Activated CD8-positive, alpha-beta T cell treated with anti-CD3 and anti-CD28 coated beads, Interleukin-2, amount 10 ng/mL, durations not matched to agents 7 days and 5 days (primary cell): ENCODE measurements around the gene PSMC4. TPM values are rescaled to one million over a fixed set of nuclear protein-coding genes. Genes with fewer than 3 reads are reported as not detected.

Source experiments
- ATAC-seq: fragments of 150-1000 bp; cut with Tn5 transposase; one replicate; pipeline ENCODE4 v1.10.0; 2021; ENCODE audit warnings: moderate library complexity
- CTCF ChIA-PET: fragments of 350-600 bp; sonication (Branson Sonifier 250); formaldehyde crosslinking; loops from one replicate; lab custom pipeline; 2021; ENCODE audit warnings: antibody characterized with exemption; lab: Charles Lee
- POLR2A ChIA-PET: fragments of 350-600 bp; sonication (Branson Sonifier 250); formaldehyde crosslinking; loops from one replicate; lab custom pipeline; 2021; ENCODE audit warnings: antibody characterized with exemption; lab: Charles Lee
- DNase-seq: peaks from one replicate; pipeline ENCODE4 v3.0.0-alpha.2; 2020
- H3K27ac Mint-ChIP-seq: one replicate; pipeline ENCODE4 v1.8.0; 2021; ENCODE audit warnings: mild to moderate bottlenecking, mixed read lengths
- H3K27me3 Mint-ChIP-seq: one replicate; pipeline ENCODE4 v1.8.0; 2021; ENCODE audit warnings: low read depth, mixed read lengths
- H3K36me3 Mint-ChIP-seq: one replicate; pipeline ENCODE4 v1.8.0; 2021; ENCODE audit warnings: low read depth, mixed read lengths
- H3K4me1 Mint-ChIP-seq: one replicate; pipeline ENCODE4 v1.8.0; 2021; ENCODE audit warnings: low read depth, mixed read lengths
- H3K4me3 Mint-ChIP-seq: one replicate; pipeline ENCODE4 v1.8.0; 2021; ENCODE audit warnings: mild to moderate bottlenecking, mixed read lengths
- H3K9me3 Mint-ChIP-seq: one replicate; pipeline ENCODE4 v1.8.0; 2022; ENCODE audit warnings: mixed read lengths; ENCODE audit not compliant: insufficient read depth
- total RNA-seq, 2 experiments: library from RNA; stranded (reverse); gene quantifications; one replicate each; pipeline ENCODE4 v1.2.3, GENCODE V29; 2021

The PSMC4 gene
- total RNA-seq, 2 experiments from 2014 or later = 120 to 121 TPM

DNA sequence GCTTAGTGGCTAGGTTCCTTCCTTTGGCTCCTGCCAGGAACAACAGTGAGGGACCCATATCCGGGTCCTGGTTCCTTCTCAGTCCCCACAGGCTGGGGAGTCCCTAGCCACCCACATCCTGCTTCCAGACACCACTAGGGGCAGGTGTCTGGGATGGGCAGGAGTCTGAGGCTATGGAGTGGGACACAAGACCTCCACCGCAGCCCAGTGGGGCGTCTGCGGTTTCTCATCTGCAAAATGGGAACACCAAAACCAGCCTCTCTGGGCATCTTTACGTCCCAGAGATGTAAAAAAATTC, 35.7 kb upstream of the PSMC4 start:
- Mint-ChIP-seq H3K4me3 (no peak overlapping the region), H3K36me3 (peaks cover 16% of the 10 kb centered on the region), H3K27me3 (no peaks in the 10 kb centered on the region), H3K4me1 (peaks cover 54% of the 10 kb centered on the region), H3K9me3 (peaks cover 11% of the 10 kb centered on the region), H3K27ac (peak overlapping the region; percentile 83)
- ATAC-seq = peak; percentile 24
- no peak for DNase-seq
- POLR2A ChIA-PET = interaction anchor here (1.3 to 4.7 kb wide), 3 partner anchors 8 to 35 kb away, joined by 3 to 29 read pairs (median 4); partner anchors contain the start of gene PSMC4
- CTCF ChIA-PET = interaction anchor here (1.0 to 4.9 kb wide), 3 partner anchors 11 to 35 kb away, joined by 4 to 61 read pairs (median 5); partner anchors contain the start of gene PSMC4

DNA sequence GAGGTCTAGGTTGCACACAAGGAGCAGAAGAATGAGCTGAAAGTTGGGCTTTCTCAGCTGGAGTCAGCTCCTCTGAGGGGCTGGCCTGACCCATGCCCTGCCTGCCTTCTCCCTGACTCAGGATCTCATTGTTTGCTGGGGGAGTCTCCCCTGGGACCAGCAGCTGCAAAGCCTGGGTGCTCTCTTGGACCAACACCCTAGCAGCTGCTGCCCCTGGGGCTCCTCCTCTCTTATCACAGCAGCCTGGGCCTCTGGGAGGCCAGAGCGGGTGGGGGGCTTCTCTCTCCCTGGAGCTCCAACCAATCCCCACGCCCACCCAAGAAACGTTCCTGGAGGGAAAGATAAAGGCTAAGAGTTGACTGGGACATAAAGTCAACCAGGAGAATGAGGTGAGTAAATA, 34.9 kb upstream of the PSMC4 start:
- Mint-ChIP-seq H3K27ac (peak overlapping the region; percentile 83), H3K9me3 (peaks cover 18% of the 10 kb centered on the region), H3K4me3 (no peak overlapping the region), H3K4me1 (peaks cover 61% of the 10 kb centered on the region), H3K27me3 (no peaks in the 10 kb centered on the region), H3K36me3 (peaks cover 23% of the 10 kb centered on the region)
- ChIA-PET POLR2A (interaction anchor here (0.6 to 4.7 kb wide), 6 partner anchors 8 to 1306 kb away, joined by 3 to 29 read pairs (median 3); partner anchors contain the start of genes PSMC4 and SUPT5H), CTCF (interaction anchor here (1.0 to 4.9 kb wide), 3 partner anchors 12 to 34 kb away, joined by 4 to 61 read pairs (median 5); partner anchors contain the start of gene PSMC4)
- ATAC-seq (no peak), DNase-seq (no peak)

DNA sequence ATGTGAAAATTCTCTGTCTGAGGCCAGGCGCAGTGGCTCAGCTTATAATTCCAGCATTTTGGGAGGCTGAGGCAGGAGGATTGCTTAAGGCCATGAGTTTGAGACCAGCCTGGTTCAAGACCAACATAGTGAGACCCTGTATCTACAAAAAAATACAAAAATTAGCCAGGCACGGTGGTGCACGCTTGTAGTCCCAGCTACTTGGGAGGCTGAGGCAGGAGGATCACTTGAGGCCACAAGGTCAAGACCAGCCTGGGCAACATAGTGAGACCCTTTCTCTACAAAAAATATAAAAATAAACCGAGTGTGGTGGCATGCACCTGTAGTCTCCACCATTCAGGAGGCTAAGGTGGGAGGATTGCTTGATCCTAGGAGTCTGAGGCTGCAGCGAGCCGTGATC, 34.3 kb upstream of the PSMC4 start:
- ChIA-PET POLR2A (interaction anchor here (0.6 to 4.7 kb wide), 6 partner anchors 9 to 1307 kb away, joined by 3 to 29 read pairs (median 3); partner anchors contain the start of genes PSMC4 and SUPT5H), CTCF (interaction anchor here (1.3 to 4.9 kb wide), 2 partner anchors 18 to 34 kb away, joined by 3 to 61 read pairs; partner anchors contain the start of gene PSMC4)
- peaks cover 67% of the 10 kb centered on the region for H3K4me1 Mint-ChIP-seq
- peak overlapping the region; percentile 78 for H3K27ac Mint-ChIP-seq
- H3K27me3 Mint-ChIP-seq = no peaks in the 10 kb centered on the region
- peaks cover 26% of the 10 kb centered on the region for H3K36me3 Mint-ChIP-seq
- DNase-seq = no peak
- H3K4me3 Mint-ChIP-seq = no peak overlapping the region
- H3K9me3 Mint-ChIP-seq = peaks cover 19% of the 10 kb centered on the region
- ATAC-seq = no peak

DNA sequence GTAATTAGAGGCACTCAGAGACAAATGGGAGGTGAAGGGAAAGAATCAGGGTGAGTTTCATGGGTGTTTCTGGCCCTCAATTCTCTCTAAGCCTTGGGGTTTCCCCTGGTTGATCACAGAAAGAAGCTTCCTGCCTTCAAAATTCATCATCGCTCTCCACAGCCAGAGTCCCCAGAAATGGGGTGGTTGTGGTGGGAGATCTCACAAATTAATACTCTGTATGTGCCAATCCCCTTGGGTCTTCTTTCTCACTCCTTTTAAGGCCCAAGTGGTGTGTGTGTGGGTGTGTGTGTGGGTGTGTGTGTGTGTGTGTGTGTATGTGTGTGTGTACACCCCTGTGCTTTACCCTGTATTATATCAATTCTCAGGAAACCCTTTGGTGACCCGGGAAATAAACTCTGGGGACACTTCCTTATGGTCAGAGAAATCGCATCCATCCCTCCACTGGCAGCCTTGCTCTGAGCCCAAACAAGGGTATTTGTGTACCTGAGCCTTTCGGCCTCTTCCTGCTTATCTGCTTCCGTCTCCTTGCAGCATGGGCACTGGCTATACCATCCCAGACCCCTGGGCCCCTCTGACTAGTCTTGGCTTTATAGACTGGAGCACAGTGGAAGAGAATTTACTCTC, 33.8 kb upstream of the PSMC4 start:
- ChIA-PET POLR2A (interaction anchor here (0.7 to 4.7 kb wide), 3 partner anchors 14 to 33 kb away, joined by 3 to 29 read pairs (median 4); partner anchors contain the start of gene PSMC4), CTCF (interaction anchor here (1.1 to 4.9 kb wide), 3 partner anchors 16 to 33 kb away, joined by 3 to 61 read pairs (median 4); partner anchors contain the start of gene PSMC4)
- no peak overlapping the region for H3K4me3 Mint-ChIP-seq
- DNase-seq (peak; percentile 46), ATAC-seq (peak; percentile 33)
- no peaks in the 10 kb centered on the region for H3K27me3 Mint-ChIP-seq
- peaks cover 70% of the 10 kb centered on the region for H3K4me1 Mint-ChIP-seq
- H3K9me3 Mint-ChIP-seq = peaks cover 19% of the 10 kb centered on the region
- H3K36me3 Mint-ChIP-seq = peaks cover 27% of the 10 kb centered on the region
- H3K27ac Mint-ChIP-seq = peak overlapping the region; percentile 73

DNA sequence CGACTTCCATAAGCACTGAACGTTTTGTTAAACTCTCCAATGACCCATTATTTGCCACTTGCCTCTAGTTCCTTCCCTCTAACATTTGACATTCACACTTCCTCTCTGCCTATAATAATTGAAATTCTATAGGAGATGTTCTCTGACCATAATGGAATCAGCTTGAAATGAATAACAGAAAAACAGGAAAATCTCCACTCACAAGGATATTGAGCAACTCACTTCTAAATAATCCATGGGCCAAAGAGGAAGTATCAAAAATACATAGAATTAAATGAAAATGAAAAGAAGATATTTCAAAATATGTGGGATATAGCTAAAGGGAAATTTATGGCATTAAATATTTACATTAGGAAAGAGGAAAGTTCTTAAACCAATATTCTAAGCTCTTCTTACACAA, 33.2 kb upstream of the PSMC4 start:
- ATAC-seq = no peak
- H3K4me3 Mint-ChIP-seq = no peak overlapping the region
- ChIA-PET POLR2A (interaction anchor here (4.7 kb wide), 1 partner anchor 32 kb away, joined by 29 read pairs; the partner anchor contains the start of gene PSMC4), CTCF (interaction anchor here (1.1 to 4.9 kb wide), 3 partner anchors 15 to 32 kb away, joined by 3 to 61 read pairs (median 4); partner anchors contain the start of gene PSMC4)
- no peaks in the 10 kb centered on the region for H3K27me3 Mint-ChIP-seq
- no peak for DNase-seq
- H3K27ac Mint-ChIP-seq = peak overlapping the region; percentile 73
- peaks cover 76% of the 10 kb centered on the region for H3K4me1 Mint-ChIP-seq
- peaks cover 19% of the 10 kb centered on the region for H3K9me3 Mint-ChIP-seq
- H3K36me3 Mint-ChIP-seq = peaks cover 30% of the 10 kb centered on the region

DNA sequence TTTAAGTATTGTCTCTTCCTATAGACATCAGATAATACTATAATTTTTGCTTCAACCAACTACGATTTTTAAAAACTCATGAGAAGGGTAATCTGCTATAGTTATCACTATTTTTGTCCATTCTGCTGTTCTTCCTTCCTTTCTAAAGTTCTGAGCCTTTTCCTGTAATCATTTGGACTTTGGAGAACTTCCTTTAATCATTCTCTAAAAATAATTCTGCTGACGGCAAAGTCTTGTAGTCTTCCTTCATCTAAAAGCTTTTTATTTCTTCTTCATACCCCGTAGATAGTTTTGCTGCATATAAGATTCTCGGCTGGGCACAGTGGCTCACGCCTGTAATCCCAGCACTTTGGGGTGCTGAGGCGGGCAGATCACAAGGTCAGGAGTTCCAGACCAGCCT, 31.4 kb upstream of the PSMC4 start:
- DNase-seq = no peak
- ChIA-PET CTCF (interaction anchor here (0.8 to 9.2 kb wide), 3 partner anchors 11 to 30 kb away, joined by 3 to 133 read pairs (median 4); partner anchors contain the start of gene PSMC4), POLR2A (interaction anchor here (0.9 to 1.5 kb wide), 2 partner anchors 19 to 31 kb away, joined by 3 to 6 read pairs; partner anchors contain the start of gene PSMC4)
- Mint-ChIP-seq H3K4me1 (peaks cover 83% of the 10 kb centered on the region), H3K4me3 (no peak overlapping the region), H3K27ac (no peak overlapping the region), H3K27me3 (no peaks in the 10 kb centered on the region), H3K36me3 (peaks cover 33% of the 10 kb centered on the region), H3K9me3 (peaks cover 19% of the 10 kb centered on the region)
- ATAC-seq = no peak

DNA sequence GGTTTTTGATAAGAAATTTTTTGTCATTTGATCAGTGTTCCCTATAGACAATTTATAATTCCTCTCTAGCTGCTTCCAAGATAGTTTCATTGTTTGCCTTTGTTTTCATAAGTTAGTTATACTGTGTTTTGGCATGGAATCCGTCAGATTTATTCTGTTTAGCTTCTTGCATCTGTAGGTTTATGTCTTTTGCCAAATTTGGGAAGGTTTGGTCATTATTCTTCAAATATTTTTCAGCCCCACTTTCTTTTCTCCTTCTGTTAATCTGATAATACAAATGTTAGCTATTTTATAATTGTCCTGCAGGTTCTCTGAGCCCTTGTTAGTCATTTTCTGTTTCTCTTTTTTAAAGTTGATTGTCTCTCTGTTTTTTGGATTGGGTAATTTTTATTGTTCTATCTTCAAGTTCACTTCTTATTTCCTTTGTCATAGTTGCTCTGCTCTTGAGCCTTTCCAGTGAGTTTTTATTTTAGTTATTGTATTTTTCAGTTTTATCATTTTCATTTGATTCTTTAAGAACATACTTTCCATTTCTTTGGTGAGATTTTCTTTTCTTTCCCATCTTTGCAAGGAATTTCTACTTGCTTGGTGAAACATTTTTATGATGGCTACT, 30.6 kb upstream of the PSMC4 start:
- ATAC-seq (no peak), DNase-seq (no peak)
- peak overlapping the region; percentile 59 for H3K4me3 Mint-ChIP-seq
- no peaks in the 10 kb centered on the region for H3K27me3 Mint-ChIP-seq
- POLR2A ChIA-PET = interaction anchor here (0.9 to 1.5 kb wide), 2 partner anchors 18 to 30 kb away, joined by 3 to 6 read pairs; partner anchors contain the start of gene PSMC4
- CTCF ChIA-PET = interaction anchor here (0.8 to 9.2 kb wide), 4 partner anchors 10 to 29 kb away, joined by 3 to 133 read pairs (median 10); partner anchors contain the start of gene PSMC4
- H3K27ac Mint-ChIP-seq = peak overlapping the region; percentile 88
- peaks cover 33% of the 10 kb centered on the region for H3K36me3 Mint-ChIP-seq
- H3K9me3 Mint-ChIP-seq = peaks cover 19% of the 10 kb centered on the region
- peaks cover 78% of the 10 kb centered on the region for H3K4me1 Mint-ChIP-seq

DNA sequence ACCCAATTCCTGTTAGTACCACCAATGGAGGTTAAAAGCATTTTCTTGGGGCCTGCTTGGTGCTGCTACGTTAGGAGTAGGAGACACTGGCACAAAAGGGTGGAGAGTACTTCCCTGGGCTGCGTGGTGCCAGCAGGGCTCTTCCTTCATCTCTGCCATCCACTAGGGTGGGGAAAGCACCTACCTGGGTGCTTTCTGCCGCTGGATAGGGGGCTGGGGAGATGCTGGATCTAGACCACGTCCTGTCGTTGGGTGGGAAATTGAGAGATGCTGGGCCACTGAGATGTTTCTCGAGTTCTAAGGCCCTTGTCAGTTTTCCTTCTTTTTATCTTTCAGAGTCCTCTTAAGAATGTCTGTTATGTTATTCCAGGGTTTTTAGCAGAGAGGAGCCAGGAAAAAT, 29.8 kb upstream of the PSMC4 start:
- H3K4me1 Mint-ChIP-seq = peaks cover 74% of the 10 kb centered on the region
- no peaks in the 10 kb centered on the region for H3K27me3 Mint-ChIP-seq
- peak; percentile 39 for DNase-seq
- ChIA-PET POLR2A (interaction anchor here (0.9 to 2.0 kb wide), 4 partner anchors 10 to 29 kb away, joined by 4 to 31 read pairs (median 12); partner anchors contain the start of gene PSMC4), CTCF (interaction anchor here (0.9 to 9.2 kb wide), 3 partner anchors 12 to 97 kb away, joined by 3 to 133 read pairs (median 17); partner anchors contain the start of gene PSMC4)
- H3K36me3 Mint-ChIP-seq = peaks cover 33% of the 10 kb centered on the region
- ATAC-seq = peak; percentile 25
- peak overlapping the region; percentile 88 for H3K27ac Mint-ChIP-seq
- H3K9me3 Mint-ChIP-seq = peaks cover 19% of the 10 kb centered on the region
- H3K4me3 Mint-ChIP-seq = peak overlapping the region; percentile 59

DNA sequence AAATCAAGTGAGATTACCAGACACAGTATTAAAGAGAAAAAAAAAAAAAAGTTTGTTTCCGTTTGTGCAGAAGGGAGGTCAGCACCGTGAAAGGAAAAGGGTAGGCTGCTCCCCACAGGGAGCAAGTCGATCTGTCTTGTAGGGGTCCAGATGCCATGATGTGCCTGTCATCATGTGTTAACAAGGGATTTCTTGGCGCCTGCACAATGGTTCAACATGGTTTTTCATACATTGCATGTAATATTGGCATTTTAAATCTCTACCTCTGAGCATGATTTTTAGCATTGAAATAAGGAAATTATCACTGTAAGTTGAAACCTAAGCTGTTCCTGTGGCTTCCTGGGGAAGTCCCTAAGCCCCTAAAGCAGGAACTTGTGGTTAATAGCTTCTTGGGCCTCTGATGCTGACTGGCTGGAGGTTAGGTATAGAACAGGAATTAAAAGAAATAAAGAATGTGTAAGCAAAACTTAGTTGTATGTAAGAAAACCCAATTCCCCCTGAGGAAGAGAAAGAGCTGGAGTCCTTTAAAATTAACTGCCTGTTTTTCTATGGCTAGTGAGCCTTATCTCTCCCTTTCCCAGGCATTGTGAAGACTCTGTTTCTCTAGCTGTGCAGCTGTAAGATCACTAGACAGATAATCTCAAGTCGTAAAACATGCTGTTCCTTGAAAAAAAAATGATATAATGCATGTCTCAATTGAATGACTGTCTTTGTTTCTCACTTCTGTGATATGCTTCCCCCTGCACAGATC, 29.2 kb upstream of the PSMC4 start:
- Mint-ChIP-seq H3K36me3 (peaks cover 33% of the 10 kb centered on the region), H3K9me3 (peaks cover 19% of the 10 kb centered on the region), H3K27me3 (no peaks in the 10 kb centered on the region), H3K4me3 (peak overlapping the region; percentile 59), H3K27ac (peak overlapping the region; percentile 88), H3K4me1 (peaks cover 70% of the 10 kb centered on the region)
- ChIA-PET CTCF (interaction anchor here (0.7 to 9.2 kb wide), 6 partner anchors 12 to 149 kb away, joined by 3 to 133 read pairs (median 4); partner anchors contain the start of gene PSMC4), POLR2A (interaction anchor here (0.9 to 2.0 kb wide), 4 partner anchors 10 to 29 kb away, joined by 3 to 31 read pairs (median 11); partner anchors contain the start of gene PSMC4)
- ATAC-seq = peak; percentile 86
- peak; percentile 73 for DNase-seq

DNA sequence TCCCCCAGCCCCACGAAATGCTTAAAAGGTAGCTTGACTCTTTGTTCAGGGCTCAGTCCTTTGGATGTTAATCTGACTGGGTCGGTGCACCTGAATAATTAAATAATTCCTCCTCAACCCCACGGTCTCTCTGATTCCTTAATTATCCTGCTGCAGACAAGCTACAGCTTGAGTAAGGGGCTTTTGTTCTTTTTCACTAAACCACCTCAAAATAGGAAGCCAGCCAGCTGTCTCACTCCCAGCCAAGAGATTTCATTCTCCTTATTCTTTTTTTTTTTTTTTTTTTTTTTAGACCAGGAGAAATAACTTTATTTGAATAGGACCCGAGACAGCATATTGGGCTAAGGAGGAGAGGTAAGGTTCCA, 28.6 kb upstream of the PSMC4 start:
- Mint-ChIP-seq H3K4me3 (peak overlapping the region; percentile 59), H3K27me3 (no peaks in the 10 kb centered on the region), H3K4me1 (peaks cover 66% of the 10 kb centered on the region), H3K27ac (peak overlapping the region; percentile 89), H3K36me3 (peaks cover 35% of the 10 kb centered on the region), H3K9me3 (peaks cover 19% of the 10 kb centered on the region)
- CTCF ChIA-PET = interaction anchor here (0.6 to 9.2 kb wide), 7 partner anchors 11 to 150 kb away, joined by 3 to 133 read pairs (median 3); partner anchors contain the start of gene PSMC4
- ATAC-seq (no peak), DNase-seq (no peak)
- POLR2A ChIA-PET = interaction anchor here (0.9 to 2.0 kb wide), 4 partner anchors 9 to 28 kb away, joined by 3 to 31 read pairs (median 11); partner anchors contain the start of gene PSMC4
